HG02678 (cell line): Measurements from ENCODE around the gene SAMHD1.
A peak's percentile ranks its signal among the peaks of the same experiment; 100 is the strongest.
"Not testable (repeated sequence)": the region's sequence is repeated elsewhere in the genome, so short reads cannot be mapped to it uniquely, and the experiment has no call there.

Experiments used
- ATAC-seq: cut with Tn5 transposase; IDR thresholded peaks from one replicate; pipeline ENCODE4 v1.9.1; 2021; ENCODE audit warnings: mild to moderate bottlenecking, moderate library complexity; ENCODE audit not compliant: unreplicated experiment

The SAMHD1 gene

GRCh38 chr20:36951198-36951978, at the start of gene SAMHD1:
TSS of gene SAMHD1 (minus strand) at chr20:36951708. CDS start at chr20:36951643, 65 bp downstream.
- ATAC-seq, result peak; percentile 91

- not testable (repeated sequence) for ATAC-seq
These were observed 48.7 kb upstream of the SAMHD1 start for GRCh38 chr20:37000171-37000570.

GRCh38 chr20:36998652-36999051, 47.1 kb upstream of the SAMHD1 start:
- ATAC-seq, result no peak

DNA sequence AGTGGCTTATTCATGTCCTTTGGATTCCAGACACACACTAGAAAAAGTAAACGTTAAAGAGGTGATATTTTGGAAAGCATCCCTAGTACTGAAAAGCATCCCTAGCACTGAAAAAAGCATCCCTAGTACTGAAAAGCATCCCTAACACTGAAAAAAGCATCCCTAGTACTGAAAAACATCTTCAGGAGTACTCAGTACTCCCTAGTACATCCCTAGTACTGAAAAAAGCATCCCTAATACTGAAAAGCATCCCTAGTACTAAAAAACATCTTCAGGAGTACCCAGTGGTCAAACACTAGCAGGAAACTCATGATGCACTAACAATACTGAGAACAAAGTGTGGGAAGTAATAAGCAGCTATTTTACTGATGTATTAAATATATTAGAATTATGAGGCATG, 45.6 kb upstream of the SAMHD1 start:
- no peak for ATAC-seq

DNA sequence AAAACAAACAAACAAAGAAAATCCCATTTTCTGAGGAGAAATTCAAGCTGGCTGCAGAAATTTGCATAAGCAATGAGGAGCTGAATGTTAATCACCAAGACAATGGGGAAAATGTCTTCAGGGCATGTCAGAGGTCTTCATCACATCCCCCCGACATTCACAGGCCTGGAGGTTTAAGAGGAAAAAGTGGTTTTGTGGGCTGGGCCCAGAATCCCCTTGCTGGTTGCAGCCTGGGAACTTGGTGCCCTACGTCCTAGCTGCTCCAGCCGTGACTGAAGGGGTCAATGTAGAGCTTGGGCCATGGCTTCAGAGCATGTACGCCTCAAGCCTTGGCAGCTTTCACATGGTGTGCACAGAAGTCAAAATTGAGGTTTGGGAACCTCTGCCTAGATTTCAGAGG, 42.7 kb upstream of the SAMHD1 start:
- ATAC-seq, result not testable (repeated sequence)

DNA sequence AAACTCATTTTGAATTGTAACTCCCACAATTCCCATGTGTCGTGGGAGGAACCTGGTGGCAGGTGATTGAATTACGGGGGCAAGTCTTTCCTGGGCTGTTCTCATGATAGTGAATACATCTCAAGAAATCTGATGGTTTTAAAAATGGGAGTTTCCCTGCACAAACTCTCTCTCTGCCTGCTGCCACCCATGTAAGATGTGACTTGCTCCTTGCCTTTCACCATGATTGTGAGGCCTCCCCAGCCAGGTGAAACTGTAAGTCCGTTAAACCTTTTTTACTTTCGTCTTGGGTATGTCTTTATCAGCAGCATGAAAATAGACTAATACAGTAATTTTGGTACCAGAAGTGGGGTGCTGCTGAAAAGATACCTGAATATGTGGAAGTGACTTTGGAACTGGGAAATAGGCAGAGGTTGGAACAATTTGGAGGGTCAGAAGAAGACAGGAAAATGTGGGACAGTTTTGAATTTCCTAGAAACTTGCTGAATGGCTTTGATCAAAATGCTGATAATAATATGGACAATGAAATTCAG, 41.4 kb upstream of the SAMHD1 start:
- ATAC-seq, result no peak

DNA sequence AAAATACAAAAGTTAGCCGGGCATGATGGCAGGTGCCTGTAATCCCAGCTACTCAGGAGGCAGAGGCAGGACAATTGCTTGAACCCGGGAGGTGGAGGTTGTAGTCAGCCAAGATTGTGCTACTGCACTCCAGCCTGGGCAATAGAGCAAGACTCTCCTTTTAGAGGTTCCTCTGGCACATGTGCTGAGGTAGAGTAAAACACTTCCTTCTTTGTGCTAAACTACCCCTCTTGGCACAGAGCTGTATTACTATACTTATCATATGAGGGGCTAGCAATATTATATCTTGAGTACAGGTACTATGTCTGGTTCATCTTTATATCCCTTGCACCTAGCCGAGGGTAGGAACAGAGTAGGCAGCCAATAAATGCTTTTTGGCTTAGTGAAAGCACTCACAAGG, 40.2 kb upstream of the SAMHD1 start:
- ATAC-seq, result no peak

DNA sequence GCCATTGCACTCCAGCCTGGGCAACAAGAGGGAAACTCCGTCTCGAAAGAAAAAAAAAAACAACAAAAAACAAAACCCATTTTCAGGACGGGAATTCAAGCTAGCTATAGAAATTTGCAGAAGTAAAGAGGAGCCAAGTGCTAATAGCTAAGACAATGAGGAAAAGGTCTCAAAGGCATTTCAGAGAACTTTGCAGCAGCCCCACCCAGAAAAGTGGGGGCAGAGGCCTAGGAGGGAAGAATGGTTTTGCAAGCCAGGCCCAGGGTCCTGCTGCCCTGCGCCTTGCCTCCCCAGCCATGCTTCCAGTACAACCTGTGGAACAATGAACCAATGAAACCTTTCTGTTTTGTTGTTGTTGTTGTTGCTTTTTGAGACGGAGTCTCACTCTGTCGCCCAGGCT, 38.3 kb upstream of the SAMHD1 start:
- no peak for ATAC-seq

- no peak for ATAC-seq
These were observed 37.0 kb upstream of the SAMHD1 start for GRCh38 chr20:36988494-36988966.

- no peak for ATAC-seq
These were observed 32.7 kb upstream of the SAMHD1 start for GRCh38 chr20:36984257-36984638.

- no peak for ATAC-seq
These were observed 23.8 kb upstream of the SAMHD1 start for GRCh38 chr20:36975099-36975818.

GRCh38 chr20:36974660-36975059, 23.2 kb upstream of the SAMHD1 start:
- no peak for ATAC-seq

DNA sequence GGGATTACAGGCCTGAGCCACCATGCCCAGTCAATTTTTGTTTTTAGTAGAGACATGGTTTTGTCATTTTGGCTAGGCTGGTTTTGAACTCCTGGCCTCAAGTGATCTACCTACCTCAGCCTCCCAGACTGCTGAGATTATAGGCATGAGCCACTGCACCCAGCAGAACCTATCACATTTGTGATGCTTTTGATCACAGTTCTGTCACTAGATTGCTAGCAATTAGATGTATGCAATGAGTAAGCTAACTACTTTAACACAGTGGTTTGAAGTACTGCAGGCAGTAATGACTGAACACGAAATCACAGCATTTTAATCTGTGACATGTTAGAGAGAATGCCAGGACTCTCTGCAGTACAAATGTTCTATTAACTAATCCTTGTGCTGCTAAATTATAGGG, 19.6 kb upstream of the SAMHD1 start:
- ATAC-seq, result no peak

- no peak for ATAC-seq
These were observed 18.1 kb upstream of the SAMHD1 start for GRCh38 chr20:36969478-36970186.

DNA sequence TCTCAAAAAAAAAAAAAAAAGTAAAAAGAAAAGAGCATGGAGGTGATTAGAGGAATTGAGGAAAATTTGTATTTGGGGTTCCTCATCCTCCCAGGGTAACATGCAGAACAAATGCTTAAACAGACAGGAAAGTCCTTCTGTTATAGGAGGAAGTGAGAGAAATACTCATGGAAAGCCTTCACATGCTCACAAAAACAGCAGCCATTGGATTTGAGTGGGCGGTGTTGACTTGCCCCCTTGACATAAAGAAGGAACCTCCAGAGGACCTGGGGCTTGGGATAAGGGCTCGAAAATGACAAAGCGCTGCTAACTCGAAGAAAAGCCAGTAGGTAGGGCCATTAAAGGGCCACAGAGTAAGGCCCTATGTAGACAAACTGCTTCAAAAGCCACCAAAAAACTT, 17.5 kb upstream of the SAMHD1 start:
- ATAC-seq, result no peak

DNA sequence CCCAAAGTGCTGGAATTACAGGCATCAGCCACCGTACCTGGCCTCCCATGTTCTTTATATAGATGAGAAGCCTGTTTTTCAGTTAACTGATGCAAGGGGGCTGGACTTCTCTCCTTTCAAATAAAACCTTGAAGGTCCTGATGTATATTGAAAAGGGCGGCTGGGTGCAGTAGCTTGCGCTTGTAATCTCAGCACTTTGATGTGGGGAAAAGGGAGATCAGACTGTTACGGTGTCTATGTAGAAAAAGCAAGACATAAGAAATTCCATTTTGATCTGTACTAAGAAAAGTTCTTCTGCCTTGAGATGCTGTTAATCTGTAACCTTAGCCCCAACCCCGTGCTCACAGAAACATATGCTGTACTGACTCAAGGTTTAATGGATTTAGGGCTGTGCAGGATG, 16.1 kb upstream of the SAMHD1 start:
- no peak for ATAC-seq

GRCh38 chr20:36966965-36967364, 15.5 kb upstream of the SAMHD1 start:
- ATAC-seq, result not testable (repeated sequence)

- ATAC-seq, result not testable (repeated sequence)
These were observed 10.9 kb upstream of the SAMHD1 start for GRCh38 chr20:36962354-36962941.

- no peak for ATAC-seq
These were observed 7.7 kb upstream of the SAMHD1 start for GRCh38 chr20:36959242-36959641.

- no peak for ATAC-seq
These were observed 6.6 kb upstream of the SAMHD1 start for GRCh38 chr20:36957875-36958667.
